Measurements from ENCODE around the gene MTHFD2. TPM values are rescaled to one million over a fixed set of nuclear protein-coding genes. Genes with fewer than 3 reads are reported as not detected.

Gene MTHFD2
- total RNA-seq, 2 donors from 2014 or later = 15.8 to 25.7 TPM

DNA sequence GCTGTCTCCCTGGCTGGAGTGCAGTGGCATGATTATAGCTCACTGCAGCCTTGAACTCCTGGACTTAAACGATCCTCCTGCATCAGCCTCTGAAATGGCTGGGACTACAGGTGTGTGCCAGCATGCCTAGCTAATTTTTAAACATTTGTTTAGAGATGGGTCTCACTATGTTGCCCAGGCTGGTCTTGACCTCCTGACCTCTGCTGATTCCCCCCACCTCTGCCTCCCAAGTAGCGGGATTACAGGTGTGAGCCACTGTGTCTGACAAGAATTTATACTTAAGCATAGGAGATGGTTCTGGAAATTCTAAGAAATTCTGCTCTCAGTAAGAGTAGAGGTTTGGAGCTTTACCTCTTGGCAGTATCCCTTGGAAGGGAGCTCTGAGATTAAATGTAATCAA is 18.2 kb downstream of the MTHFD2 start:
- Histone ChIP-seq H3K4me3 (no peak overlapping the region), H3K4me1 (no peaks in the 10 kb centered on the region), H3K27ac (no peak overlapping the region), H3K36me3 (replicated peaks in 1 of 2; ENCODE audit: insufficient read depth in 1 of 2, low read depth in 2 of 2) (peaks cover 0 to 4% of the 10 kb centered on the region in 2 donors), H3K9me3 (no peaks in the 10 kb centered on the region), H3K27me3 (no peaks in the 10 kb centered on the region)
- 49 to 50% methylated on average over 2 of the region's 2 CpGs for WGBS, 2 donors
- DNase-seq (no peak), ATAC-seq (no peak)
- no peak for TF ChIP-seq CTCF (IDR thresholded peaks at IDR 0.05)
- TF ChIP-seq POLR2A (IDR thresholded peaks at IDR 0.05) = no peak
- intact Hi-C loops (cut with DNase I) = no loop called here

DNA sequence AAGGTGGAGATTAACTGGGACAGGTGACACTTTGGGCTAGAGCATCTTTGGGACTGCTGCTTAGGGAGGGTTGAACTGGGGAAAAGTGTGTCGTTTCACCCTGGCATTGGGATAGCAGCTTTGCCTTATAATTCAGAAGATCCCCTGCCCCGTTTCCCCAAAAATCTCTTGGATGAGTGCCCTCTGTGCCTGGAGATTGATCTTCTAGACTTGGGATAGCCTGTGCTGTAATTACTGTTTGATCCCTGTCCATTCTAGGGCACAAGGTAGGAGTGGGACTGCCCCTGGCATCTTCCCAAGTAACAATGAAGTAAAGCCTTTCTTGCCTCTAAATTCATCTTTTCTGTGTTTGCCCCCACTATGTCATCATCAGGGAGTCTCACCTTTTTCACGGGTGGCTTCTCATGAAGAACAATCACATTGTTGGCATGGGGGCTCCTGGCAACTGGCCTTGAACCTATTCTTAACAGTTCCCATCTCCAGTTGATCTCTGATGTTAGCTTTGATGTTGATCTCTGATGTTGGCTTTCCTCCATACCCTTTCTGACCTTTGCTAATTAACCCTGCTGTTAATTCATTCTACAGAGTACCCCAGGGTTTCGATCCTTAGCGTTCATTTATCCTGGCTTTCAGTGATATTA is 21.6 kb downstream of the MTHFD2 start:
- H3K27ac ChIP-seq = no peak overlapping the region
- no peak overlapping the region for H3K4me3 ChIP-seq
- TF ChIP-seq CTCF (IDR thresholded peaks at IDR 0.05) (no peak), POLR2A (IDR thresholded peaks at IDR 0.05) (no peak)
- no peaks in the 10 kb centered on the region for H3K4me1 ChIP-seq
- intact Hi-C loops (cut with DNase I) = no loop called here
- DNase-seq = no peak
- no peaks in the 10 kb centered on the region for H3K27me3 ChIP-seq
- peaks cover 0 to 2% of the 10 kb centered on the region in 2 donors for H3K36me3 ChIP-seq (replicated peaks in 1 of 2; ENCODE audit: insufficient read depth in 1 of 2, low read depth in 2 of 2)
- no peaks in the 10 kb centered on the region for H3K9me3 ChIP-seq
- no peak for ATAC-seq
- 95 to 96% methylated on average over 5 of the region's 5 CpGs for WGBS, 2 donors

DNA sequence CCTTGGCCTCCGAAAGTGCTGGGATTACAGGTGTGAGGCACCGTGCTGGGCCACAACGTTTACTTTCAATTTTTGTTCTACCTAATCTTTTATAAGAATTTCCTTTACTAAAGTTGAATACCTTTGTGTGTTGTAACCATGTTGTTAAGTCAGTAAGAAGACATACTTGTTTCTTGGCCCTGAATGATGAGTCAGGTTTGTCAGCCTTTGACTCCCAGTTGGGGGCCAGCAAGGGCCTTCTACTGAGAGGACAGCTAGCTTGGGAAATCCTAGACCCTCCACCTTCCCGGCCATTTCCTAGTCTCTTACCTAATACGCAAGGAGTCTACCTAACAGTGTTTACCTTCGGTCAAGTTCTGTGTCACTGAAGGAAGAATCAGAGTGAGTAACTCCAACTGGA is 22.7 kb downstream of the MTHFD2 start:
- intact Hi-C loops (cut with DNase I) = no loop called here
- ATAC-seq (no peak), DNase-seq (no peak)
- Histone ChIP-seq H3K36me3 (replicated peaks in 1 of 2; ENCODE audit: insufficient read depth in 1 of 2, low read depth in 2 of 2) (peaks cover 0 to 2% of the 10 kb centered on the region in 2 donors), H3K9me3 (no peaks in the 10 kb centered on the region), H3K4me3 (no peak overlapping the region), H3K27ac (no peak overlapping the region), H3K27me3 (no peaks in the 10 kb centered on the region), H3K4me1 (peaks cover 5% of the 10 kb centered on the region)
- 95 to 99% methylated on average over 6 of the region's 6 CpGs for WGBS, 2 donors
- no peak for TF ChIP-seq POLR2A (IDR thresholded peaks at IDR 0.05)
- TF ChIP-seq CTCF (IDR thresholded peaks at IDR 0.05) = no peak

DNA sequence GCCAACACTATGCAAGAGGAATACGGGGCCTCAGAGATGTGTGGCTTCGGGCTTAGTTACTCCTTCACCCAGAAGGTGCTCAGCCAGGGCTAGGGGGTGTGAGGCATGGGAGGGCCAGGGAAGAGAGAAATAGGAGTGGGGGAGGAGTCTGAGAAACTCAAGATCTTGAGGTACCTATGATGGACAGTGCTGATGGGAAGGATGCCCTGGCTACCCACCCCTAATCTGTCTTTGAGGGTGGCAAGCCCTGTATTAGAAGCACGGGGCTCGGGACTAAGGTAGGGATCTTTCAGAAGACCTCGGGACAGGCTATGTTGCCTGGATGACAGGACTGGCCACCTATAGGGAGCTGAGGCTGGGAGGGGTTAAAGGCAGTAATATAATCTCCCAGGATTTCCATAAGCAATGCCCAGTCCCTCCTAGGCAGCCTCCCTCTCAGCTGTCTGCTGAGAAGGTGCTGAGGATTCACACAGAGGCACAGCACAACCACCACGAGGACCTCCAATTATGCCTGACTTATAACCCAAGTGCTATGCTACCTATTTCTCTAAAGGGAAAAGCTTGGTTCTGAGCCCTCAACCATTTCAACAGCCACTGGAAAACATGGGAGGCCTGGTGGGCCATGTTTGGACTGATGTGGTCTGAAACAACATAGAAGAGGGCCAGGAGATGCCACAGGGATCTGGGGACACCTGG is 23.3 kb downstream of the MTHFD2 start:
- no peak for DNase-seq
- TF ChIP-seq CTCF (IDR thresholded peaks at IDR 0.05) (no peak), POLR2A (IDR thresholded peaks at IDR 0.05) (no peak)
- intact Hi-C loops (cut with DNase I) = no loop called here

DNA sequence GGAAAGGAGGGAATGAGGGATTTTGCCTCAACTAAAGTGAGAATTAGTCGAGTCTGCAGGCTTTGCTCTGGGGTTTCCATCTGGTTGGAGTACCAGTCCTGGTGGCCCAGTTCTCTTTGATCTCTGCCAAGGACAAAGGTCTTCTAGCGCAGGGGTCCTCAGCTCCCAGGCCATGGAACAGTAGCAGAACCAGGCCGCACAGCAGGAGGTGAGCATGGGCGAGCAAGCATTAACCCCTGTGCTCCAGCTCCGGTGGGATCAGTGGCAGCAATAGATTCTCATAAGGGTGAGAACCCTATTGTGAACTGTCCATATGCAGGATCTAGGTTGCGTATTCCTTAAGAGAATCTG is 23.9 kb downstream of the MTHFD2 start:
- Histone ChIP-seq H3K9me3 (no peaks in the 10 kb centered on the region), H3K27ac (no peak overlapping the region), H3K4me1 (peaks cover 16% of the 10 kb centered on the region), H3K27me3 (no peaks in the 10 kb centered on the region), H3K36me3 (replicated peaks in 1 of 2; ENCODE audit: insufficient read depth in 1 of 2, low read depth in 2 of 2) (peaks cover 0 to 2% of the 10 kb centered on the region in 2 donors), H3K4me3 (no peak overlapping the region)
- WGBS, 2 donors = 93% methylated on average over 6 of the region's 6 CpGs
- TF ChIP-seq CTCF (IDR thresholded peaks at IDR 0.05) (no peak), POLR2A (IDR thresholded peaks at IDR 0.05) (no peak)
- intact Hi-C loops (cut with DNase I) = no loop called here
- DNase-seq = no peak
- no peak for ATAC-seq

More for the DNA sequence above, 23.3 kb downstream of the MTHFD2 start:
- 91 to 97% methylated on average over 6 of the region's 6 CpGs for WGBS, 2 donors
- H3K9me3 ChIP-seq = no peaks in the 10 kb centered on the region
- H3K4me3 ChIP-seq = no peak overlapping the region
- H3K27me3 ChIP-seq = no peaks in the 10 kb centered on the region
- ATAC-seq = no peak
- no peak overlapping the region for H3K27ac ChIP-seq
- peaks cover 0 to 2% of the 10 kb centered on the region in 2 donors for H3K36me3 ChIP-seq (replicated peaks in 1 of 2; ENCODE audit: insufficient read depth in 1 of 2, low read depth in 2 of 2)
- H3K4me1 ChIP-seq = peaks cover 12% of the 10 kb centered on the region

Measured in body of pancreas (tissue), 4 donors.